Adrenal gland (tissue), 12 donors: Measurements from ENCODE around the gene KATNAL2. TPM values are rescaled to one million over a fixed set of nuclear protein-coding genes. Genes with fewer than 3 reads are reported as not detected.

Experiments used
- DNase-seq, 7 donors: peaks; one replicate each; pipeline ENCODE4 v3.0.0-alpha.2; 2019 to 2020
- H3K27ac ChIP-seq, 5 donors: fragments of 200-600 bp; sonication (generic) in 4 of 5; 1 replicate in 3 of 5; 2 replicates in 2 of 5; pipeline versions ENCODE4 v1.5.1 to v1.8.0; 2016 to 2020; ENCODE audit warnings: mild to moderate bottlenecking in 1 of 5
- H3K27me3 ChIP-seq: fragments of 200-600 bp; 2 replicates; pipeline ENCODE4 v1.8.0; 2021
- H3K36me3 ChIP-seq, 2 donors: fragments of 200-600 bp; replicated peaks in 1 of 2; 1 replicate in 1 of 2; 2 replicates in 1 of 2; pipeline versions ENCODE4 v1.5.1 to v1.8.0; 2018 to 2022
- H3K4me1 ChIP-seq, 2 donors: fragments of 200-600 bp; replicated peaks in 1 of 2; 1 replicate in 1 of 2; 2 replicates in 1 of 2; pipeline versions ENCODE4 v1.5.1 to v1.8.0; 2018 to 2021
- H3K4me3 ChIP-seq, 4 donors: fragments of 200-600 bp; sonication (generic) in 3 of 4; one replicate each; pipeline ENCODE4 v1.5.1; 2016 to 2018
- H3K9me3 ChIP-seq, 3 donors: fragments of 200-600 bp; sonication (generic) in 1 of 3; replicated peaks in 1 of 3; 1 replicate in 2 of 3; 2 replicates in 1 of 3; pipeline versions ENCODE4 v1.5.1 to v1.8.0; 2016 to 2021
- POLR2A ChIP-seq, 2 donors: fragments of 450-650 bp; IDR thresholded peaks; one replicate each; pipeline ENCODE4 v1.6.1; 2017; ENCODE audit warnings: antibody characterized with exemption in 2 of 2, mild to moderate bottlenecking in 2 of 2, moderate library complexity in 1 of 2
- WGBS, 4 donors: extraction: QIAGEN DNeasy Blood & Tissue Kit in 2 of 4; methylation state at CpG; one replicate each; pipeline versions ENCODE4 v1.1.5 to v1.1.7; 2013 to 2017; 5-methylcytosine and 5-hydroxymethylcytosine counted together
- intact Hi-C, 2 donors: fragments of 100-400 bp; cut with DNase I; formaldehyde crosslinking; loops; one replicate each; pipeline versions ENCODE4 v1.14.1 to v1.15.0; 2022 to 2023
- polyA plus RNA-seq, 3 donors: library from polyadenylated mRNA; stranded (reverse); fragments of 200-250 nt in 2 of 3; fragments of 350-450 nt in 1 of 3; fragmentation: Illumina TruSeq in 1 of 3; extraction: RNeasy Lipid Tissue Mini Kit (QIAGEN cat#74804) in 1 of 3; gene quantifications; one replicate each; pipeline ENCODE4 v1.2.3, GENCODE V29; 2013 to 2014
- total RNA-seq, 9 donors: library from RNA; depleted of rRNA in 4 of 9; stranded (reverse); fragments of >200 nt in 4 of 9; fragments of 120-200 nt in 1 of 9; fragmentation: NEBNext Ultra II Directional in 1 of 9; extraction: Animal tissue kit (Norgen Biotek cat#: 25700) in 1 of 9; gene quantifications; one replicate each; pipeline versions ENCODE4 v1.1.0 to v1.2.4, GENCODE V29; 2013 to 2023
- TF ChIP-seq, protein P1 (sequence below), 6 experiments: fragments of 450-650 bp in 4 of 6; fragments of 200-600 bp in 2 of 6; sonication (generic) in 1 of 6; IDR thresholded peaks; 1 replicate in 5 of 6; 2 replicates in 1 of 6; pipeline versions ENCODE4 v1.5.1 to v1.8.0; 2016 to 2021; ENCODE audit warnings: antibody characterized with exemption in 6 of 6, mild to moderate bottlenecking in 2 of 6, moderate library complexity in 1 of 6
- donor health status: healthy with polysubstance abuse.
- donor health status: Bipolar disorder and iron deficiency.
- donor health status: DM: yes; HTN: yes; CAD: no.
- donor health status: DM: no; HTN: no; CAD: no.
- donor health status: DM: no; HTN: no; CAD: no.
- donor health status: DM: yes; HTN: yes; CAD: no.

Gene KATNAL2
- total and polyA plus RNA-seq, 12 donors = 0.48 to 11.6 (median 4.0) TPM

DNA sequence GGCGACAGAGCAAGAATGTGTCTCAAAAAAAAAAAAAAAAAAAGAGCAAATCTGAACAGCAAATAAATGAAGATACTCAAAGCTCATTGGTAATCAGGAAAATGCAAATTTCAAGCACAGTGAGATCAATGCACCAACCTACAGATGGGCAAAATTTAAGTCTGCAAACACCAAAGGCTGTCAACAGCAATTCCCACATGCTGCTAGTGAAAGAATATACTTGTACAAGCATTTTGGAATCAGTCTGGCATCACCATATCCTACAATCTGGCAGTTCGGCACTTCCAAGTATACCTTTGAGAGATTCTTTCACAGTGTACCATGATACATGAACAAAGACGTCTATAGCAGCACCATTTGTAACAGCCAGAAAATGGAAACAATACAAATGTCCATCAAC lies 228.8 kb downstream of the KATNAL2 start:
- no peak for DNase-seq
- Histone ChIP-seq H3K36me3 (no peaks in the 10 kb centered on the region), H3K9me3 (no peaks in the 10 kb centered on the region), H3K27me3 (no peaks in the 10 kb centered on the region), H3K4me3 (no peak overlapping the region), H3K4me1 (peaks cover 15 to 62% of the 10 kb centered on the region in 2 donors), H3K27ac (no peak overlapping the region)
- intact Hi-C loops = no loop called here
- 86 to 95% (median 94%) methylated on average over 3 of the region's 3 CpGs for WGBS, 4 donors
- TF ChIP-seq, protein P1, sequence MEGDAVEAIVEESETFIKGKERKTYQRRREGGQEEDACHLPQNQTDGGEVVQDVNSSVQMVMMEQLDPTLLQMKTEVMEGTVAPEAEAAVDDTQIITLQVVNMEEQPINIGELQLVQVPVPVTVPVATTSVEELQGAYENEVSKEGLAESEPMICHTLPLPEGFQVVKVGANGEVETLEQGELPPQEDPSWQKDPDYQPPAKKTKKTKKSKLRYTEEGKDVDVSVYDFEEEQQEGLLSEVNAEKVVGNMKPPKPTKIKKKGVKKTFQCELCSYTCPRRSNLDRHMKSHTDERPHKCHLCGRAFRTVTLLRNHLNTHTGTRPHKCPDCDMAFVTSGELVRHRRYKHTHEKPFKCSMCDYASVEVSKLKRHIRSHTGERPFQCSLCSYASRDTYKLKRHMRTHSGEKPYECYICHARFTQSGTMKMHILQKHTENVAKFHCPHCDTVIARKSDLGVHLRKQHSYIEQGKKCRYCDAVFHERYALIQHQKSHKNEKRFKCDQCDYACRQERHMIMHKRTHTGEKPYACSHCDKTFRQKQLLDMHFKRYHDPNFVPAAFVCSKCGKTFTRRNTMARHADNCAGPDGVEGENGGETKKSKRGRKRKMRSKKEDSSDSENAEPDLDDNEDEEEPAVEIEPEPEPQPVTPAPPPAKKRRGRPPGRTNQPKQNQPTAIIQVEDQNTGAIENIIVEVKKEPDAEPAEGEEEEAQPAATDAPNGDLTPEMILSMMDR (IDR thresholded peaks at IDR 0.05) = no peak
- no peak for TF ChIP-seq POLR2A (IDR thresholded peaks at IDR 0.05)

DNA sequence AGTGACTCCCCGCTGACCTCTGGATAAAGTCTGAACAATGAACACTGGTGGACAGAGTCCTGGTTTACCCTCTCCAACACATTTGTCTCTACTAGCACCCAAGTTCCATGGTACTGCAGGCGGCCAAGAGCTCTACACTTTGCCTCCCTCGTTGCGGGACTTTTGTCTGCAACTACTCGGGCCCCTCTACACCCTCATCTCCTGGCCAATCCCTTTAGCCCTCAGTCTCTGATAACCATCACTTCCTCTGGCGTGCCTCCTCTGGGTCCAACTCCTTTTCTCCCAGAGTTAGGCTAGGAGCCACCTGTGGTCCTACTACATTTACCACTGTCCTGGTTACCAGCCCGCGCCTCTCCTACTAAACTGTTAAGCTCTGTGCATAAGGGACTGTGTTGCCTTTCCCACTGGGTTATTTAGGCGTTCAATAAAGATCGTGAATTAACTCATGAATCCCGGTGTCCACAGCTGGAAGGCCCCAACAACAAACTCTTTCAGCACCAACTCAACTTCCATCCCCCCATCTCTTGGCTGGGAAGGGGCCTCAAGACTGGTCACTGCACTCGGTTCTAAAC lies 232.1 kb downstream of the KATNAL2 start:
- Histone ChIP-seq H3K9me3 (no peaks in the 10 kb centered on the region), H3K36me3 (peaks cover 0 to 11% of the 10 kb centered on the region in 2 donors), H3K27ac (peak overlapping the region in 4 of 5 donors; percentile 83 to 95 (median 90)), H3K4me1 (peaks cover 8 to 42% of the 10 kb centered on the region in 2 donors), H3K4me3 (peak overlapping the region; percentile 56 to 81 (median 67)), H3K27me3 (no peaks in the 10 kb centered on the region)
- intact Hi-C loops = no loop called here
- DNase-seq = peak in 2 of 7 donors; percentile 17 to 29
- 27 to 38% (median 29%) methylated on average over 12 of the region's 12 CpGs for WGBS, 4 donors
- TF ChIP-seq POLR2A (IDR thresholded peaks at IDR 0.05) = no peak
- TF ChIP-seq, protein P1 (IDR thresholded peaks at IDR 0.05) = no peak

- Histone ChIP-seq H3K4me3 (peak within 1 kb of the TSS; percentile 56 to 81 (median 67)), H3K27me3 (no peaks in the 10 kb centered on the region), H3K9me3 (no peaks in the 10 kb centered on the region), H3K4me1 (peaks cover 8 to 38% of the 10 kb centered on the region in 2 donors), H3K36me3 (peaks cover 0 to 17% of the 10 kb centered on the region in 2 donors), H3K27ac (peak within 1 kb of the TSS; percentile 83 to 95 (median 92))
- DNase-seq = peak; percentile 82 to 89 (median 86)
- intact Hi-C loops = no loop called here
- TF ChIP-seq, protein P1 (IDR thresholded peaks at IDR 0.05) = peak in 1 of 6 experiments; percentile 3
- peak; percentile 83 to 86 for TF ChIP-seq POLR2A (IDR thresholded peaks at IDR 0.05)
- 0% methylated on average over 14 to 70 of the region's 70 CpGs for WGBS, 4 donors
These were observed 232.8 kb downstream of the KATNAL2 start, which contains the start of gene HDHD2 for GRCh38 chr18:47150029-47150823. Gene HDHD2 (minus strand): TSS chr18:47150500. CDS start chr18:47136439, 14,061 bp downstream.

DNA sequence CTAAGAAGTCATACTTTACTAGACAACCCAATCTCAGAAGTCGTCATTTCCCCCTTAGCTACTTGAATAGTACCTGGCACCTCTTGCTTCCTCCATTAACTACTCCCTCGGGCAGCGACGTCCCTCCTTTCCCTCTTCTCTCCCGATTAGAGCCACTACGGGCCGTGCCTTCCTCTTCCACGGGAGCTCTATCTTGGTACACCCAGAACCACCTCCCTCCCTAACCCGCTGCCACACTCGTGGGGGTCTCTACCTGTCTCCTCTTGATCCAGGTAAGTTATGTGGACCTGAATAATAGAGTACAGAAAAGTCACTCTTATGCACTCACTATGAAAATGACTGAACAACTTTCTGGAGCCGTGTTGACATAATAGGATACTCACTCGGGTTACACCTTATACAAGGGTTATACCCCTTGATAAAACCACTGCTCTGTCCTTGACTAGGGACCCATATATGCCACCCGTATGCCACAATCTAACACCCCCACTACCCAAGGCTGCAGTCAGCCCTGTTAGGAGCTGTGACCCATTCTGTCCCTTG lies 233.5 kb downstream of the KATNAL2 start:
- DNase-seq = peak in 2 of 7 donors; percentile 19 to 33
- H3K36me3 ChIP-seq = peaks cover 0 to 17% of the 10 kb centered on the region in 2 donors
- peak overlapping the region; percentile 56 to 81 (median 67) for H3K4me3 ChIP-seq
- H3K9me3 ChIP-seq = no peaks in the 10 kb centered on the region
- H3K4me1 ChIP-seq = peaks cover 8 to 38% of the 10 kb centered on the region in 2 donors
- intact Hi-C loops = no loop called here
- H3K27me3 ChIP-seq = no peaks in the 10 kb centered on the region
- H3K27ac ChIP-seq = peak overlapping the region; percentile 83 to 95 (median 92)
- 5 to 7% (median 6%) methylated on average over 13 of the region's 13 CpGs for WGBS, 4 donors
- TF ChIP-seq POLR2A (IDR thresholded peaks at IDR 0.05) = no peak
- TF ChIP-seq, protein P1 (IDR thresholded peaks at IDR 0.05) = no peak
